AG04449 (cell line): Measurements from ENCODE around the gene BACH2.

Experiments
- CTCF ChIA-PET: fragments of 350-600 bp; formaldehyde crosslinking; extraction: SDS; loops from one replicate; lab custom pipeline; 2021; ENCODE audit warnings: antibody characterized with exemption; lab: Yijun Ruan, JAX
- POLR2A ChIA-PET: fragments of 400-600, 350-600 bp; formaldehyde crosslinking; extraction: SDS; loops from one replicate; lab custom pipeline; 2020; ENCODE audit warnings: antibody characterized with exemption, inconsistent platforms; lab: Yijun Ruan, JAX
- DNase-seq: peaks from one replicate; pipeline ENCODE4 v3.0.0-alpha.2; 2010; ENCODE audit warnings: low read depth, low spot score
- H3K4me3 ChIP-seq: 2 replicates; pipeline ENCODE4 v1.5.1; 2011; ENCODE audit warnings: low read depth, mild to moderate bottlenecking, control low read depth, low read length
- CTCF ChIP-seq: IDR thresholded peaks from one replicate; pipeline ENCODE4 v1.5.1; 2011; ENCODE audit warnings: mild to moderate bottlenecking, moderate library complexity, low read length, control low read depth, inconsistent platforms; ENCODE audit not compliant: insufficient read depth; ENCODE audit errors: missing control alignments

The BACH2 gene

DNA sequence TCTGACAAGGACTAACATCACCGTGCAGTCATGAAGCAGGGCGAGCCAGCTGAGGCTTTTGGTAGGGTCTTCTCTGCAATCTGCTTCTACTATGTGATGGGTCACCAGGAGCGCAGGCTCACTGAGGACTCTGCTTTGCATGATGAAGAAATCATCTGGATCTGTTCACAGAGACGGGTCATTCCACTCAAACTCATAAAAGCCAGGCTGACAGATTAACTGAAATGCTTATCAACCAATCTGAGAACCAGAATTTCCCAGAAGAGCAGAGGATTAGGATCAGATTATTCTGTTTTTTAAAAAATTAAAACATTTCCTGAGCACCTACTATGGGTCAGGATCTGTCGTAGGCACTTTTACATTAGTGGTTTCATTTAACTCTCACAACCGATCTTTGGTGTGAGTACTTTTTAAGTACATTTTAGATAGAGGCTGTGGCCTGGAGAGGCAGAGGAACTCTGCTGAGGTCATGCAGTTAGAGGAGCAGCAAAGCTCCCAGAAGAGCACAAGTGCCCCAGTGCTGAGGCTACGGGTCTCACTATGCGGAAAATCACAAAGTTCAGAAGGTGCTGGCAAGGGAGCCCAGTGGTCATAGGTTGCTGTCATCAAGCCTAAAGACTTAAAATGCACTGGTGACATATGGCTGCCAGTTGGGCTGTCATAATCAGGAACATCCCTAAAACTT is 109.1 kb downstream of the BACH2 start:
- no peak for TF ChIP-seq CTCF
- POLR2A ChIA-PET, result no interaction called here
- no peak for DNase-seq
- H3K4me3 ChIP-seq, result no peak overlapping the region
- CTCF ChIA-PET, result interaction anchor here (1.9 to 2.1 kb wide), 2 partner anchors 8 to 9 kb away, joined by 5 to 7 read pairs; no protein-coding TSS in a partner anchor

DNA sequence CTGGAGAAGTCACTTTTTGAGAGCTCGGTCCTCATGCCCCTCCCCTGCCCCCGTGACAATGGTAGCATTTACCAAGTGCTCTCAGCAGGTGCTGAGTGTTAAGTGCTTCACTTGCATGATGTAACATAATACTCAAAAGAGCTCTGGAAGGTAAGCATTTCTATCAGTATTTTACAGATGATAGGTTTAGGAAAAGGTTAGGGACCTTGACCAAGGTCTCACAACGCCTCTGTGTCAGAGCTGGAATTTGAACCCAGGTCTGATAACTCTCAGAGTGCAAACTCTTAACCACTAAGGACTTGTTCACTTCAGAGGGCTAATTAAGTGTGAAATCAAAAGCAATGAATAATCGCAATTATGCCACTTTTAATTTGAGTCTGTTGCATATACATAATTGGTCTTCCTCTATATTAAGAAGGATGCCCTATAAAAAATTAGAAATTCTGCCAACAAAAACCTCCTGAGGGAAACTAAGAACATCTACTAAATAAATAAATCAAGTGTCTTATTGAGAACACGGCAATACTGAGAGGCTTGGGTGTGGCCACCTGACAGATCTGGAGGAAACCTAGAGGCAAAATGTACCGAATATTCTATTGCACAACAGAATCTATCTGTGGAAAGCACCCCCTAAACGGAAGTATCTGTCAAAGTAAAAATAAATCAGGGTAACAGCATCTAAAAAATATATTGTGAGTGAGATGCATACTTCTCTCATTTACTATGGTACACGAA is 109.8 kb downstream of the BACH2 start:
- ChIA-PET POLR2A (no interaction called here), CTCF (interaction anchor here (1.3 to 2.1 kb wide), 2 partner anchors 7 to 9 kb away, joined by 3 to 7 read pairs; no protein-coding TSS in a partner anchor)
- no peak overlapping the region for H3K4me3 ChIP-seq
- no peak for DNase-seq
- TF ChIP-seq CTCF, result no peak

DNA sequence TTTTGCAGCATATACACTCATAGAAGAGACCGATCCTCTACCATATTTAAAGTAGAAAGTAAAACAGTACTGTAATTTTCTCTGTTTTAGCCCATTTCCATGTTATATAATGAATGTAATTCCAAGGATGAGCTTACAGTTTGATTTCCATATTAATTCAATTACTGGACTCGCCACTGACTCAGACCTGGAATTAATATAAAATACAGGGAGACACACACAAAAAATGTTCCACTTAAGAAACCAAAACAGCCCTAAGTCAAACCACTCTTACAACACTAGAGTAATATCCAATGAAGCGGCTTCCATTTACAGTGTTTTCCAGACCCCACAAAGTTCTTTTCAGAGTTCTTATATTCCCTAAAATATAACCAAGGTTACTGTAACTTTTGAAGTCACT is 110.6 kb downstream of the BACH2 start:
- CTCF ChIA-PET, result interaction anchor here (1.3 kb wide), 1 partner anchor 8 kb away, joined by 3 read pairs; no protein-coding TSS in a partner anchor

DNA sequence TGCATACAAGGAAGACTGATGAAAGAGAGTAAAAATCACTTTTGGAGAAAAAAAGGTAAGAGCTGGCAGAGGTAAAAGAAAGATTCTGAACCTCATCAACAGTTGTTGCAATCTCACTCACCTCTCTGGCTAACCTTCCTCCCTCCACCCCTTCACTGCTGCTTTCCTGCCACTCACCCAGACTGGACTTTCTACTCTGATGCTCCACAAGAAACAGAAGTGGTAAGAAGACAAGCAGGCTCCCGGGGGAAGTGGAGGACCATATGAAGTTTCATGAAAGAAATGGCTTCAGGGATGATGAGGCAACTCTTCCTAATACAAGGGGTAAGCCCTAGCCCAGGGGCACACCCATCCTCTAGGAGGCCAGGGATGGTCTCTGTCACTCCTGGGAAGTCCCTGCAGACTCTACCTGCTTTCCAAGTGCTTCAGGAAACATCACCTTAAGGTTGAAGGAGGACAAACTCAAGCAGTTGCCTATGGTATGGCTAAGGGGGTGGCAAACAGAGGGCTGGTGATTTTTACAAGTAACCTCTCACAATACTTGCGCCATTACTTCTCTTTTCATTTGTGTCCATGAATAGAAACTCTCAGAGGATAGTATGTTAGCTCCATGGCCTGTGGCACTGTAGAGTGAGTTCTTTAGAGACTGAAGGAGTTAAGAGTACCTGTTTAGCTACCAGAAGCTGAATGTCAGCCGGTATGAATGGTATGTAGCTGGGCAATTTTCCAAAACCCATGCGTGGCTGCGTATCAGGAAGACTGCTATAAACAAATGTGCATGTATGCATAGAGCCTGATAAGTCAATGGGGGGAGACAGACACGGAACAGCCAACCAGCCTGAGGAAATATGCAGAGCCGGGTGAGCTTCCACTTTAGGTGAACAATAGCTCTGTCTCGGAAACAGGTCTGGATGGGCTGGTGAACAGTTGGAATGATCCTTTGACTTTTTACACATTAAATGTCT is 112.0 kb downstream of the BACH2 start:
- no peak for TF ChIP-seq CTCF
- H3K4me3 ChIP-seq, result no peak overlapping the region
- POLR2A ChIA-PET, result interaction anchor here (0.5 kb wide), 1 partner anchor 34 kb away, joined by 3 read pairs; no protein-coding TSS in a partner anchor
- DNase-seq, result no peak
- CTCF ChIA-PET, result interaction anchor here (1.0 kb wide), 1 partner anchor 100 kb away, joined by 3 read pairs; no protein-coding TSS in a partner anchor

More for the DNA sequence above, 110.6 kb downstream of the BACH2 start:
- TF ChIP-seq CTCF, result no peak
- no peak overlapping the region for H3K4me3 ChIP-seq
- DNase-seq, result no peak
- POLR2A ChIA-PET, result no interaction called here

DNA sequence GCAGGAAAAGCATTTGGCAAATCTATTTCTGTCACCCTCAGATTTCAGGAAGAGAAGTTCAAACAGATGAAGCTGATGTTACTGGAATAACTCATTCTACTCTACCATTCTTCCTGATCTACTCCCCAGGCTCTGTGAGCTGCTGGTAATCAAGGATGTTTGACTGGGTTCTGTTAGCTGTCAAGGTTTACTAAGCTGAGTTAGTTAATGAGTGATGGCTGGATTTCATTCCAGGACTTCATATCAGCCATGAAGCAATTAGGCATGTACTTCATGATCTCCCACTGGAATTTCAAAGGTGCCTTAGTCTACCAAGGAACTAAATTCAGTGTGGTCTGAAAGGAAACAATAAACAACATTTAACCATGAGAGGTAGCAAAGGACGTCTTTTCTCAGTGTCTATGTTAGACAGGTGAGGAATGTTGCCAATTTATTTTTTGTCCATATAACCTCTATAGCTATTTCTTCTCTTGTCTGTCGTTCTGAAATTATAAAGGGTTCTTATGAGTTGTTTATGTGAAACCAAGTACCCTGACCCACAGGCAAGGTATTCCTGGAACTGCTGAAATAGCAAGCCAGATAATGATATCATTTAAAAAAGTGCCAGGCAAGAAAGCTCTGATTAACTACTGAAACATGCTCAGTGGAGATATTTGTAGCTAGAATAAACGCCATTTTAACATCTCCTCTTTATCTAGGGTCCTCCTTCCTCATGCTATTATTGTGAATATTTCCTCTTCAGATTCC is 112.9 kb downstream of the BACH2 start:
- CTCF ChIA-PET, result interaction anchor here (1.0 kb wide), 1 partner anchor 101 kb away, joined by 3 read pairs; no protein-coding TSS in a partner anchor
- H3K4me3 ChIP-seq, result no peak overlapping the region
- no peak for DNase-seq
- no peak for TF ChIP-seq CTCF
- POLR2A ChIA-PET, result no interaction called here
